Left ventricle myocardium inferior (tissue), 1 donor: Measurements from ENCODE around the gene BHLHE23. TPM values are rescaled to one million over a fixed set of nuclear protein-coding genes. Genes with fewer than 3 reads are reported as not detected.
A peak's percentile ranks its signal among the peaks of the same experiment; 100 is the strongest.

Experiments
- DNase-seq: peaks from one replicate; pipeline ENCODE4 v3.0.0-alpha.2; 2020
- H3K27ac ChIP-seq: fragments of 200-600 bp; replicated peaks from 2 replicates; pipeline ENCODE4 v1.8.0; 2021
- H3K27me3 ChIP-seq: fragments of 200-600 bp; 2 replicates; pipeline ENCODE4 v1.8.0; 2021; ENCODE audit warnings: low read depth
- H3K36me3 ChIP-seq: fragments of 200-600 bp; 2 replicates; pipeline ENCODE4 v1.8.0; 2021
- H3K4me1 ChIP-seq: fragments of 200-600 bp; 2 replicates; pipeline ENCODE4 v1.8.0; 2021
- H3K4me3 ChIP-seq: fragments of 200-600 bp; 2 replicates; pipeline ENCODE4 v1.8.0; 2021; ENCODE audit warnings: mild to moderate bottlenecking, moderate library complexity
- H3K9me3 ChIP-seq: fragments of 200-600 bp; replicated peaks from 2 replicates; pipeline ENCODE4 v1.8.0; 2021
- intact Hi-C: fragments of 100-400 bp; cut with micrococcal nuclease; formaldehyde crosslinking; loops from one replicate; pipeline ENCODE4 v1.11.0; 2022
- total RNA-seq: library from RNA; stranded (reverse); fragmentation: NEBNext Ultra II Directional; extraction: Animal tissue kit (Norgen Biotek cat#: 25700); gene quantifications from one replicate; pipeline ENCODE4 v1.2.1, GENCODE V29; 2021
- TF ChIP-seq, protein P1 (sequence below): fragments of 200-600 bp; IDR thresholded peaks from 2 replicates; pipeline ENCODE4 v1.8.0; 2021; ENCODE audit warnings: antibody characterized with exemption, mild to moderate bottlenecking, borderline replicate concordance
- donor health status: DM: no; HTN: yes; CAD: no; lungs with severe emphysema.

Gene BHLHE23
- total RNA-seq, 1 donor from 2014 or later: not detected

GRCh38 chr20:63025534-63026331 is 19.0 kb upstream of the BHLHE23 start:
- peak; percentile 11 for DNase-seq
- Histone ChIP-seq H3K27ac (no peak overlapping the region), H3K9me3 (peaks cover 3% of the 10 kb centered on the region), H3K4me3 (peak overlapping the region; percentile 21), H3K27me3 (peaks cover 98% of the 10 kb centered on the region), H3K36me3 (no peaks in the 10 kb centered on the region), H3K4me1 (peaks cover 6% of the 10 kb centered on the region)
- TF ChIP-seq, protein P1, sequence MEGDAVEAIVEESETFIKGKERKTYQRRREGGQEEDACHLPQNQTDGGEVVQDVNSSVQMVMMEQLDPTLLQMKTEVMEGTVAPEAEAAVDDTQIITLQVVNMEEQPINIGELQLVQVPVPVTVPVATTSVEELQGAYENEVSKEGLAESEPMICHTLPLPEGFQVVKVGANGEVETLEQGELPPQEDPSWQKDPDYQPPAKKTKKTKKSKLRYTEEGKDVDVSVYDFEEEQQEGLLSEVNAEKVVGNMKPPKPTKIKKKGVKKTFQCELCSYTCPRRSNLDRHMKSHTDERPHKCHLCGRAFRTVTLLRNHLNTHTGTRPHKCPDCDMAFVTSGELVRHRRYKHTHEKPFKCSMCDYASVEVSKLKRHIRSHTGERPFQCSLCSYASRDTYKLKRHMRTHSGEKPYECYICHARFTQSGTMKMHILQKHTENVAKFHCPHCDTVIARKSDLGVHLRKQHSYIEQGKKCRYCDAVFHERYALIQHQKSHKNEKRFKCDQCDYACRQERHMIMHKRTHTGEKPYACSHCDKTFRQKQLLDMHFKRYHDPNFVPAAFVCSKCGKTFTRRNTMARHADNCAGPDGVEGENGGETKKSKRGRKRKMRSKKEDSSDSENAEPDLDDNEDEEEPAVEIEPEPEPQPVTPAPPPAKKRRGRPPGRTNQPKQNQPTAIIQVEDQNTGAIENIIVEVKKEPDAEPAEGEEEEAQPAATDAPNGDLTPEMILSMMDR: no peak
- intact Hi-C loops: no loop called here

DNA sequence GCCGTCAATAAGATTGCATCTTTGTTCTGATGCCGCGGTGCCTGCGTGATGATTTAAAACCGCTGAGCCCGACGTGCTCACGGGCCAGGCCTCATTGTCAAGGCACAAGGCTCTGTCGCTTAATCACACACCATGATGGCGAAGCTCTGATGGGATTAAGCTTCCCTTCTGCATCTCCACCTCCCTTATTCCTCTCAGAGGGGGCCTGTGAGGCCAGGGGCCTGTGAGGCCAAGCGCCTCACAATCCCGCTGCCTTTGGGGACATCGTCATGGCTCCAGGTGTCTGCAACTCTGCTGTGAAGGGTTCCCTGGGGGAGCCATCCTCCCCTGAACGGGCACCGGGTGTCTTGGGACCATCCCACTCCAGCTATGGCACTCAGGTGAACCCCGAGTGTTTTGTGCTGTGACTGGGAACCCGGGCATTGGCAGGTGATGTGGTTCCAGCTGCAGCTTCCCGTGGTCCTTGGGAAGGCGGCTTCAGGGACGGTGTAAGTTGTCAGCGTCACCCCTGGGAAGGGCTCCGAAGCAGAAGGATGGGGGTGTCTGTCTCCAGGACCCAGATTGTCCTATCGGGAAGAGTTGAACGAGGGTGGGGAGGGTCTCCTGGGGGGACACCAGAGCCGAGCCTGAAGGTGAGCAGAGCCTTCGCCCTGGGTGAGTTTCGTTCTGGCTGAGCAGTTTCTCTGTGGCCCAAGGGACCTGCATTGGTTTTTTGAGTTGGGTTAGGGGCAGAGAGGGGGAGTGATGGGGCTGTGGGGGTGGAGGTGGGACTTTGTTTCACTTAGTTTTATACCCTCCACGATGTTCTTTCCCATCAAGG is 18.0 kb upstream of the BHLHE23 start:
- peaks cover 6% of the 10 kb centered on the region for H3K4me1 ChIP-seq
- H3K27ac ChIP-seq: no peak overlapping the region
- peak; percentile 8 for DNase-seq
- peaks cover 12% of the 10 kb centered on the region for H3K9me3 ChIP-seq
- no peak overlapping the region for H3K4me3 ChIP-seq
- TF ChIP-seq, protein P1: no peak
- peaks cover 98% of the 10 kb centered on the region for H3K27me3 ChIP-seq
- intact Hi-C loops: no loop called here
- H3K36me3 ChIP-seq: no peaks in the 10 kb centered on the region

- Histone ChIP-seq H3K36me3 (no peaks in the 10 kb centered on the region), H3K4me1 (peaks cover 6% of the 10 kb centered on the region), H3K27ac (no peak overlapping the region), H3K4me3 (no peak overlapping the region), H3K9me3 (peaks cover 14% of the 10 kb centered on the region), H3K27me3 (peaks cover 97% of the 10 kb centered on the region)
- TF ChIP-seq, protein P1: no peak
- intact Hi-C loops: no loop called here
- DNase-seq: peak; percentile 6
Observed at GRCh38 chr20:63023936-63024571, 17.3 kb upstream of the BHLHE23 start.

GRCh38 chr20:63023071-63023935 is 16.5 kb upstream of the BHLHE23 start:
- intact Hi-C loops: no loop called here
- Histone ChIP-seq H3K4me1 (peaks cover 3% of the 10 kb centered on the region), H3K36me3 (no peaks in the 10 kb centered on the region), H3K27me3 (peaks cover 98% of the 10 kb centered on the region), H3K9me3 (peaks cover 14% of the 10 kb centered on the region), H3K27ac (no peak overlapping the region), H3K4me3 (no peak overlapping the region)
- TF ChIP-seq, protein P1: no peak
- DNase-seq: peak; percentile 12
